HG02759 (cell line): ENCODE data around the gene ACOT4.
A peak's percentile ranks its signal among the peaks of the same experiment; 100 is the strongest.
"Not testable (repeated sequence)": the region's sequence is repeated elsewhere in the genome, so short reads cannot be mapped to it uniquely, and the experiment has no call there.

Source experiments
- ATAC-seq: cut with Tn5 transposase; IDR thresholded peaks from one replicate; pipeline ENCODE4 v1.9.1; 2021; ENCODE audit warnings: mild to moderate bottlenecking, moderate library complexity; ENCODE audit not compliant: unreplicated experiment

Gene ACOT4

GRCh38 chr14:73591690-73592449, at the start of gene ACOT4:
Gene ACOT4, plus strand, starts transcription at chr14:73591873. Its CDS starts 87 bp downstream, at chr14:73591960.
- ATAC-seq: peak; percentile 66

- ATAC-seq: not testable (repeated sequence)
These were observed 48.7 kb upstream of the ACOT4 start for GRCh38 chr14:73542961-73543360.

GRCh38 chr14:73545353-73545752, 46.3 kb upstream of the ACOT4 start:
- ATAC-seq: not testable (repeated sequence)

GRCh38 chr14:73549097-73549496, 42.6 kb upstream of the ACOT4 start:
- not testable (repeated sequence) for ATAC-seq

GRCh38 chr14:73549889-73550524, 41.7 kb upstream of the ACOT4 start:
- ATAC-seq: not testable (repeated sequence)

- no peak for ATAC-seq
These were observed 37.8 kb upstream of the ACOT4 start for GRCh38 chr14:73553845-73554244.

- ATAC-seq: not testable (repeated sequence)
These were observed 34.5 kb upstream of the ACOT4 start for GRCh38 chr14:73557201-73557600.

GRCh38 chr14:73558238-73558637, 33.4 kb upstream of the ACOT4 start:
- ATAC-seq: not testable (repeated sequence)

GRCh38 chr14:73562256-73562655, 29.4 kb upstream of the ACOT4 start:
- not testable (repeated sequence) for ATAC-seq

- ATAC-seq: not testable (repeated sequence)
These were observed 29.0 kb upstream of the ACOT4 start for GRCh38 chr14:73562696-73563095.

GRCh38 chr14:73566431-73566830, 25.2 kb upstream of the ACOT4 start:
- not testable (repeated sequence) for ATAC-seq

- not testable (repeated sequence) for ATAC-seq
These were observed 24.7 kb upstream of the ACOT4 start for GRCh38 chr14:73566935-73567334.

GRCh38 chr14:73567358-73567757, 24.3 kb upstream of the ACOT4 start:
- no peak for ATAC-seq

- no peak for ATAC-seq
These were observed 23.5 kb upstream of the ACOT4 start for GRCh38 chr14:73567951-73568885.

- ATAC-seq: not testable (repeated sequence)
These were observed 22.8 kb upstream of the ACOT4 start for GRCh38 chr14:73568886-73569184.

GRCh38 chr14:73569185-73569958, 22.3 kb upstream of the ACOT4 start, which contains the start of gene ACOT2:
Gene ACOT2, plus strand, starts transcription at chr14:73569213. Its CDS starts 28 bp downstream, at chr14:73569241.
- peak; percentile 64 for ATAC-seq

- peak; percentile 46 for ATAC-seq
These were observed 20.8 kb upstream of the ACOT4 start for GRCh38 chr14:73570913-73571312.

- not testable (repeated sequence) for ATAC-seq
These were observed 18.6 kb upstream of the ACOT4 start for GRCh38 chr14:73573034-73573433.

- not testable (repeated sequence) for ATAC-seq
These were observed 17.9 kb upstream of the ACOT4 start for GRCh38 chr14:73573740-73574139.

- ATAC-seq: not testable (repeated sequence)
These were observed 17.4 kb upstream of the ACOT4 start for GRCh38 chr14:73574251-73574650.
